DMS79 (cell line): ENCODE results near the gene ABCC1.

Source experiments
- DNase-seq: peaks from one replicate; lab custom pipeline; 2025; lab: John Stamatoyannopoulos, UW

ABCC1 gene

DNA sequence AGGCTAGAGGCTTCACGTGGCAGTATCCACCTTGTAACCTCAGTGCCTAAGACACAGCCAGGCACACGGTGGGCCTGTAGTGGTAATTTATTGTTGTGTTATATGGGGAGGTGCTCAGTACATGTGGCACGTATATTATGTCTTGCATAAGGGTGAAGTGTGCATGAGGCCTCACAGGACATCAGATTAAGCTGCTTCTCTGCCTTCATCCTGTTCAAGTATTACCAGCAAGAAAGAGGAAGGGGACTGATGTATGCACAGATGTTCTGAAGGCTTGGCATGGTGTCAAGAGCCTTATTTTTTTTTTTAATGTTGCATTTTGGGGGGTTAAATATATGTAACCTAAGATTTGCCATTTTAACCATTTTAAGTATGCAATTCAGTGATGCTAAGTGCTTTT lies 71.6 kb downstream of the ABCC1 start:
- DNase-seq: no peak

DNA sequence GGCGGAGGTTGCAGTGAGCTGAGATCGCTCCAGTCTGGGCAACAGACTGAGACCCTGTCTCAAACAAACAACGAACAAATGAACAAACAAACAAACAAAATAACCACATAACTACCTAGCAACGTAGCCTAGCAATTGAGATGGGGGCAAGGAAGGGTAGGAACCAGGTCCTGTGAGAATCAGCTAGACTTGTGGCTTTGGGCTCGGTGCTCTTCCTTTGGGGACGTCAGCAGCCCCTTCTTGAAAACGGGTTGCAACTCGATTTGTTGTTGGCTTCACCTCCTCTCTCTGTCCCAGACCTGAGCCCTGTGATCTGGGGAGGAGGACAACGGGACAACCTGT lies 72.2 kb downstream of the ABCC1 start:
- DNase-seq: no peak

DNA sequence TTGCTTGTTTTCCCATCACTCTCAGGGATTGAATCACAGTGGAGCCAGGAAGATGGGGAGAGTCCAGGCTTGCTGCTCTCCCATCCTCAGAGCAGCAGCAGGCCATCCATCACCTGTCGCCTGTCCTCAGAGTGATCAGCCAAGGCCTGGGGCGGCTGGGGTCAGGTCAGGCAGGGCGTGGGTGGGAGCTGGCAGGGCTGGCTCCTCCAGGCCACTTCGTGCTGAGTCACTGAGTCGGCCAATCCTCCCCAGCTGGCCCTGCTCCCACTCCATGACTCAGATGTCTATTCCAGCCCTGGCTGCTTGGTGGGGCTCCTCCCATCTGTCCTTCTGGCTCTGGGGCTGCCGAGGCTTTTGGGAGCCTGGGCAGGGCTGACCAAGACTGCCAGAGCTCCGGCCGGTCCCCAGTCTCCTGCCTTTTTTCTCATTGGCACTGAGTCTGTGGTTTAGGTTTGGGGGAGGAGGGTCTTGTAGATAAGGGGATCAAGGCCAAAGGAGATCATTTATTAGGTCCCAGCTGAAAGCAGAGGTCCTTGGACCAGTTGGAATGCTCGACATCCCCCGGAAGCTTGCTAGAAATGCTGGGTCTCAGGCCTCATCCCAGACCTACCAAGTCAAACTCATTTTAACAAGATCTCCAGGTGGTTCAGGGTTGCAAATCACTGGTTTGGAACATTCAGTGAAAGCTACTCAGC lies 72.7 kb downstream of the ABCC1 start:
- DNase-seq: no peak

DNA sequence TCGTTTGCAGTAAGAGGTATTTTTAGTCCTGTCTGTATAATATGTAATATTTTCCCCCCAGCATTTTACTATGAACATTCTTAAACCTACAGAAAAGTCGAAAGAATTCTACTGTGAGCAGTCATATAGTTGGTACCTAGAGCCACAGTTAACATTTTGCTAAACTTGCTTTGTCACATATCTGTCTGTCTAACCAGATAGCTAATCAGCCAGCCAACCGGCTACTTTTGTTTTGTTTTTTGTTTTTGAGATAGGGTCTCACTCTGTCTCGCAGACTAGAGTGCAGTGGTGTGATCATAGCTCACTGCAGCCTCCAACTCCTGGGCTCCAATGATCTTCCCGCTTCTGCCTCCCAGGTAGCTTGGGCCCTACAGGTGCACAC lies 73.3 kb downstream of the ABCC1 start:
- no peak for DNase-seq

DNA sequence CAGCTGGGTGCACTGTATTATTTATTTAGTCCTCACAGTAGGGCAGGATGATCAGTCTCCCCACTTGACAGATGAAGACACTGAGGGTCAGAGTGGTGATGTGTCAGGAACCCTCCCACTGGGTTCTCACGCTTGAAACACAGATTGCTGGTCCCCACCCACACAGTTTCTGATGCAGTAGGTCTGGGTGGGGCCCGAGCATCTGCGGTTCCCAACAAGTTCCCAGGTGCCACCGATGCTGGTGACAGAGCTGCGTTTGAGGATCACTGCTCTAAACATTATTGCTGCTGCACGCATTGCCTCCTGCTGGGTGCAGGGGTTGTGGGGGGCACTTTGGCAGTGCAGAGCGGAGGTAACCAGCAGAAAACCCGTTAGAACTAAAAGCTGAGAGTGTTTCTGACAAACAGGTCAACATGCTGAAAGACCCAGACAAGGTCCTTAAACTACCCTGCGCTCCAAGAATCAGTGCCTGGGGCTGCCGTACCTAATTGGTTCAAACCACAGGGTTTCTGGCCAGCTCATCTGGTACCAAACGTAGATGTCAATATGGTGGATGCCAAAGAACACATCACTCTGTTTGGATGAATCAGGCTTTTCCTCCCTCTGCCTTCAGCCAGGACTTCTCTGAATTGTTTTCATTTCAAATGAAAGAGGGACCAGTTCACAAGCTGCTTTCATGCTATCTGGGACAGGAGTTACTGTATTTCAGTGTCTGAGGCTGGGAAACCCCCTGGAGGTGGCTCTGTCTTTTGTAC lies 76.0 kb downstream of the ABCC1 start:
- DNase-seq: no peak

DNA sequence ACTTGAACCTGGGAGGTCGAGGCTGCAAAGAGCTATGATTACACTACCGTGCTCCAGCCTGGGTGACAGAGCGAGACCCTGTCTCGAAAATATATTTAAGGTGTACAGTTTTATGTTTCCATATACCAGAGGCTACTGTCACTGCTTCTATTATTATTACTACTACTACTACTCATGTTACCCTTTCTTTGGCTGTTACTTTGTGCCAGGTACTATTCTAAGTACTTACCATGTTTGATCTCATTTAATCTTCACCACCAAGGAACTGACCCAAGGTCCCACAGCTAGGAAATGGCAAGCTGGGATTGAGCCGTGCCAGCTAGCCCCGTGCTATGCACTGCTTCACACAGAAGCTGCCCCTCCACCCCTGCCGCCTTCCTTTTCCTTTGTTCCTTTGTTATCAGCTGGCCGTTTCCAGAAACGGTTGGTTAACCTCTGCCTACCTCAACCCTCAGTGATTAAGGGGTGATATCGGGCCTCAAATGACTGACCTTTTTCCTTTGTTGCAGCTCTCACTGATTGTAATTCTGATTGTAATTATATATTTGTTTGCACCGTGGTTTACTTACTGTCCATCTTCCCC lies 78.4 kb downstream of the ABCC1 start:
- no peak for DNase-seq

DNA sequence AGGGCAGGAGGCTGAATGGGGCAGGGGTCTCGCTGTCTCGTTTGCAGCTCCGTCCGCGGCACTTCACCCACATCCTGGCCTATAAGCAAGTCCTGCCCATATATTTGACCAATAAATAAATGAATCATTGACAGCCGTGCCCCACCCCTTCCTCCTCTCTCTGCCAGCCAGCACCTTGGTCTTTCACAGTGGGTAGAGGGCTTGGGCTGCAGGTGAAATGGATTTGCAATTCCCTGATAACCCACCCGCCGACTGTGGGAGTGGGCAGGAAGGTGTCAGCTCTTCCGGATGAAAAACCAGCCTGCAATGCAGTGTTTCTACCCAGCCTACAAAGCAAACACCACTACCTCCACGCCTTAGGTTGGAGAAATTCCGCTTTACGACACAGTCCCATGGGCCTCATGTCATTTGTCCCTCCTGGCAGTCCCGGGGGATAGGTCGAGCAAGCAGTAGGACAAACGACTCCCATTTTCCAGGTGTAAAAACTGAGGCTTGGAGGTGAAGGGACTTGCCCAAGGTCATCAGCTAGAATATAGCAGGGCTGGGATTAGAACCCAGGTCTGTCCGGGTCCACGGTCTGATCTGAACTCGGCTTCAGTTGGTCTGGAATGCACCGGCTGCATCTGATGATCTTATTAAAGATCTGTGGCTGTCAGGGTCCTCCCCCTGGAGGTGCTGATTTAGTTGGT lies 79.0 kb downstream of the ABCC1 start:
- DNase-seq: no peak

DNA sequence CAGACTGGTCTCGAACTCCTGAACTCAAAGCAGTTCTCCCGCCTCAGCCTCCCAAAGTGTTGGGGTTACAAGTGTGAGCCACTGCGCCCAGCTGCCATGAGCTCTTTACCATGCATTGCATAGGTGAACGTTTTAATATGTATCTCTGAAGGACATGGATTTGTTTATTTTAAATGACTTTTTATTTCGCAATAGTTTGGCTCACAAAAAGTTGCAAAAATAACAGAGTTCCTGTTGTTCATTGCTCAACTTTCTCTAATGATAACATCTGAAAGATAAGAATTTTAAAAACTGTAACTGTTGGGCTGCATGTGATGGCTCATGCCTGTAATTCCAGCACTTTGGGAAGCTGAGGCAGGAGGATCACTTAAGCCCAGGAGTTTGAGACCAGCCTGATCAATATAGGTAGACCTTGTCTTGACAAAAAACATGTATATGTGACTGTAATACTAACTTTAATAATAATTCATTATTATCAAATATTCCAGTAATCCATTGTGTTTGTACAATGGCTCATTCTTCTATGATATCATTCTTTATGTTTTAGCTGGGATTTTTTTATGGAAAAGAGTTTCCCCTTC lies 80.1 kb downstream of the ABCC1 start:
- DNase-seq: no peak

DNA sequence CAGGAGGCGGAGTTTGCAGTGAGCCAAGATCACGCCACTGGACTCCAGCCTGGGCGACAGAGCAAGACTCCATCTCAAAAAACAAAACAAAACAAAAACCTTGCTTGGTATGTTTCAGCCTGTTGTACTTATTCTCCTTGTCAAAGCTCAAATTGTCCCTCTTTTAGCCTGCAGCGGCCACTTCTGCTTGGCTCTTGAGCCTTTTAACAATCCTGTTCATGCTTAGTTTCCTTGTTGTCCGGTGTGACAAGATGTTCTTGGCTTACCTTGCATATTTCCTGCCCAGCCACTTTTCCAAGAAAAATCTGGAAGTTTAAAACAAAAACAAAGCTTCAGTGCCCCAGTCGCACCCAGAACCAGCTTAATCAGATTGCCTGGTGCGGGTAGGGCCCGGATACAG lies 81.0 kb downstream of the ABCC1 start:
- DNase-seq: no peak

DNA sequence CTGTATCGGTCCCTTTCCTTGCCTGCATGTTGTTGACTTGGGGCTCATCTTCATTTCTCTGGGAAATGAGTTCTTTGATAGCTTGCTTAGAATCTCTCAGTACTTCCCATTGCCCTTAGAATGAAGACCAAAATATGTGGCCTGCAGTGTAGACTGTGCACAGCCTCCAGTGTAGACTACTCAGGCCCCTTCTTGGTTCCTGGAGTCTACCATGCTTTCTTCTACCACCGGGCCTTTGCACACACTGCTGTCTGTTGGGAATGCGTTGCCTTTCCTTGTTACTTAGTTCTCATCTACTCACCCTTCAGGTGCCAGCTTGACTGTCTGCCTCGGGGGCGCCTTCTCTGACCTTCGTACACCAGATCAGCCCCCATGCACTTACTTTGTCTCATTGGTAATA lies 82.0 kb downstream of the ABCC1 start:
- DNase-seq: no peak

DNA sequence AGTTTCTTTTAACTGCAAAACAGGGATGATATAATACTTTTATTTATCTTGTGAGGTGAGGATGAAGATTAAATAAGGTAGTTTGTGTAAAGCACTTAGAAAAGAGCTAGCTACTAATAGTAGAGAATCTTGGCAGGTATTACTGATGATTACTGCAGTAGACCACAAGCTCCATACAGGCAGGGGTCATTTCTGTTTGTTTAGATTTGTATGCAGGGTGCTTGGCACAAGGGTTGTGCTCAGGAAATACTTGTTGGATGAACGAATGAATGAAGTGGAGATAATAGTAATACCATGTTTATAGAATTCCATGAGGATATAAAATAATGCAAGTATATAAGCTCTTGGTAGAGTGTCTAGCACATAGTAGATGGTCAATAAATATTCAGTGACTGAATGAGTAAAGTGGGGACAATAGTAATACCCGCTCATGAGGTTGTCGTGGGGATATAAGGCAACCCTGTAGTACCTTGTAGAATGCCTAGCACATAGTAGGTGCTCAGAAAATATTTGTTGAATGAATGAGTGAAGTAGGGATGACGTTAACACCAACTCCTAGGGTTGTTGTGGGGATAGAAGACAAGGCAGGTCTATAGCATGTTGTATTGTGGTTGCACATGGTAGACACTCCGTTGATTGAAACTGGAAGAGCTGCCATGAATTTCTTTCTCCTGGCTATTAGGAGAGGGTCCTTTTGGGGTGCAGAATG lies 83.0 kb downstream of the ABCC1 start:
- no peak for DNase-seq

DNA sequence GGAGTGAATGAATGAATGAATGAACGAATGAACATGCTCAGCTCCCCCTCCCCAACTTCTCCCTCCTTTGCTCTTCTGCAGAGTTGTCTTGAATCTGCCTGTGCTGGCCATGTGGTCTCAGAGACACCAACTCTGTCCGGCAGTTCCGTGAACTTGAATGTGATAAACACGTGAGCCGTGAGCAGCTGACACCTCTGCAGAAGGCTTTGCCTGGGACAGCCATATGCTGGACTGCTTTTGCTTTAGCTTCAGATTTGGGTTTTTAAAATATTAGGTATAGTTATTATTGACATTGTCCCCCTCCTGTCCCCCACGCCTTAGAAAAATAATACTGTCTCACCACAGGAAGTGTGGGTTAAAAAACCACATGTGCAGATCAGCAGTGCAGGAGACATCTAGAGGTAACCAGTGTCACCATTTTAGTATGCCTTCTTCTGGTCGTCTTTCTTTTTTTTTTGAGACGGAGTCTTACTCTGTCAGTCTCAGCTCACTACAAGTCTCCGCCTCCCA lies 83.8 kb downstream of the ABCC1 start:
- no peak for DNase-seq

DNA sequence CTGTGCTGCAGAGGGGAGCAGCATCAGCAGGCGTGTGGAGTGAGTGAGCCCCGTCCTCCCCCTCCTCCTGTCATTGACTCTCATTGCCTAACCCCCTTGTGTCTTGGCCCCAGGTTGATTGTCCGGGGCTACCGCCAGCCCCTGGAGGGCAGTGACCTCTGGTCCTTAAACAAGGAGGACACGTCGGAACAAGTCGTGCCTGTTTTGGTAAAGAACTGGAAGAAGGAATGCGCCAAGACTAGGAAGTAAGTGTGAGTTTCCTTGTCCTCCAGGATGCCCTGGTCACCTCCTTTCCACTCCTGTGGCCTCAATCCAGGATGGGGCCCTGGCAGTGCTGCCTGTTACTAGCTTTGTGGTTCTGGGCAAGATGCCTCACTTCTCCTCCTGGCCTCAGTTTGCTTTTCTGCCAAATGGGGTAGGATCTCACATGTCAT lies 87.0 kb downstream of the ABCC1 start:
- DNase-seq: no peak

DNA sequence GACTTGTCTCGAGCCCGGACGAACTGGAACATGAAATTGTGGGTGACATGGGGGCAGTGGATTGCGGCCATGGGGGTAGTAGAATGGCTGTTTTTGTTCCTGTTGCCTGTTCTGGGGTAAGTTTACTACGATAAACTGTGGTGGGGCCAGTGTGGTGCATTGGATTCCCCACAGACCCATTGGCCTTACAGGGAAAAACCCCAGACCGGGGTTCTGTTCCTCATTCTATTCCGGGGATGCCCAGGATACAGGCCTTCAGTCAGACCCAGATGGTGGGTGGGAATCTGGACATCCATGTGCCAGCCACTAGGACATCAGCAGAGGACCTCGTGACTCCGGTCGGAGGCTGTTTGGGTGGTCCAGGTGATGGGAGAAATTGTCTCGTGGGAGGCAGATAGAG lies 88.1 kb downstream of the ABCC1 start:
- DNase-seq: no peak

DNA sequence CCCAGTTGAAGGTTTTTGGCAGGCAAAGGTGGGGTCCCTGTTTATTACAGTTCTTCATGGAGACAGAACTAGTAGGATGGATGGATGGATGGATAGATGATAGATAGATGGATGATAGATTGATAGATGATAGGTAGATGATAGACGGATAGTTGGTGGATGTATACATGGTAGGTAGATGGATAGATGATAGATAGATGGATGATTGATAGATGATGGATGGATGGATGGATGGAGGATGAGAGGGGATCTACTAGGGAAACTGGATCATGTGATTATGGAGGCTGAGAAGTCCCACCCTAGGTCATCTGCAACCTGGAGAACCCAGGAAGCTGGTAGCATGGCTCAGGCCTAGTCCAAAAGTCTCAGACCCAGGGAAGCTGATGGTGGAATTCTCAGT lies 88.6 kb downstream of the ABCC1 start:
- DNase-seq: no peak

DNA sequence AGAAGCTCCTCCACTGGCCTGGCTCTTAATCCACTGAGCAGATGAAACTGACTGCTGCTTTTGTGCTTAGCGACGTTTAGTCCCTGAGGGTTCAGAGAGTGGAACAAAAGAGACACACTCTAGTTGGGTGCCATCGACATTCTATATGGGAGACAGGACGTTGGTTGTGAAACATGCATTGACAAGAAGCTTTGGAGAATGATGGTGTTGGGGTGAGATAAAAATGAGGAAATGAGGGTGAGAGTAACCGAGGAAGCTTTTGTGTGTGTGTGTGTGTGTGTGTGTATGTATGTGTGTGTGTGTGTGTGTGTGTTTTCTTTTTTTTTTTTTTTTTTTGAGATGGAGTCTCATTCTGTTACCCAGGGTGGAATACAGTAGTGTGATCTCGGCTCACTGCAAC lies 89.5 kb downstream of the ABCC1 start:
- DNase-seq: no peak

DNA sequence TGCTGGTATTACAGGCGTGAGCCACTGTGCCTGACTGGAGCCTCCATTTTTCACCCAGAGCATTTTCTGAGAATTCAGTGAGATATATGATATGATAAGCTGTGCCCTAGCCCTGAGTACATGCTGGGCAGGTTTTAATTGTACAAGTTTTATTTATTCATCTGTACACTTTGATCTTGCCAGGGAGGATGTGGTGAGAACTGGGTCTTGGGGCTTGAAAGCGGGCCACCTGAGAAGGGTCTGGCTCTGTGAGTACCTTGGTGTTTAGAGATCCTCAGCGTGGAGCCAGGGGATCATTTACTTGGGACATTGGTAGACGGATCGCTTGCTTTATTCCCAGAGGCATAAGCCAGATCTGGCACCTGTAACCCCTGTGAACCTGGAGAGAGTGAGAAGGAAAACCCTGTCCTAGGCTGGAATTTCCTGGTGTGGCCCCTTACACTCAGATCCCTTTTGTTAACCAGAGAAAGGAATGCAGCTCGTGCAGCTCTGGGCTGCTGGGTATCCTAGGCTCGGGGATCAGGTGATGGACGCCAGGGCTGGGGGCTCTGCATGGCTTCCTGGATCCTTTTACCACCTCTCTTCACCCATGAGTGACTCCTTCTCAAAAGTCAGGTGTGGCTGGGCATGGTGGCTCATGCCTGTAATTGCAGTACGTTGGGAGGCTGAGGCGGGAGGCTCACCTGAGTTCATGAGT lies 91.9 kb downstream of the ABCC1 start:
- DNase-seq: no peak

DNA sequence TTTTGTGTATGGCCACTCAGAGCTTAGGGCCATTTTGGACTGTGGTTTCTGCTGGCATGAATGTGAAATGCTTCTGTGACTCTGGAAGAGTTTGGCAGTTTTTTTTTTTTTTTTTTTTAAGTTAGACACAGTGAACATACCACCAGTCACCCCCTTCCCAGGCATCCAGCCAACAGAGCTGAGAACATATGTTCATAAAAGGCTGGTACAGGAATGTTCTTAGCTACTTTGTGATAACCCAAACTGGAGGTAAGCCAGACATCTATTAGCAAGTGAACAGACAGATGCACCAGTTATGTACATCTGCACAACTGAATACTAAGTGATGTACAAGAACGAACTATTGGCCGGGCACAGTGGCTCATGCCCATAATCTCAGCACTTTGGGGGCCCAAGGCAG lies 92.7 kb downstream of the ABCC1 start:
- no peak for DNase-seq

DNA sequence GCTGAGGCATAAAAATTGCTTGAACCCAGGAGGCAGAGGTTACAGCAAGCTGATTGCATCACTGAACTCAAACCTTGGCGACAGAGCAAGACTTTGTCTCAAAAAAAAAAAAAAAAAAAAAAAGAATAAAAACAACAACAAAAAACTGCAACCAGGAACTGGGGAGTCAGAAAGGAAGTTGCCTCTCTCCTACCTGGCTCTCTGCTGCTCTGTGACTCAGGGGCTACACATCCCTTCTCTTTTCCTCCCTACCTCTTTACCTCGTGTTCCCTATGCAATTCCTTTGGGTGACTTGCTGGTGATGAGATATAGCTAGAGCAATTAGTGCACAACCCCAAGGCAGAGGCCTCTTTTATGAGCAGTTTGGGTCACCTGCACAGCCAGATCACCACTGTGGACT lies 95.9 kb downstream of the ABCC1 start:
- DNase-seq: no peak

DNA sequence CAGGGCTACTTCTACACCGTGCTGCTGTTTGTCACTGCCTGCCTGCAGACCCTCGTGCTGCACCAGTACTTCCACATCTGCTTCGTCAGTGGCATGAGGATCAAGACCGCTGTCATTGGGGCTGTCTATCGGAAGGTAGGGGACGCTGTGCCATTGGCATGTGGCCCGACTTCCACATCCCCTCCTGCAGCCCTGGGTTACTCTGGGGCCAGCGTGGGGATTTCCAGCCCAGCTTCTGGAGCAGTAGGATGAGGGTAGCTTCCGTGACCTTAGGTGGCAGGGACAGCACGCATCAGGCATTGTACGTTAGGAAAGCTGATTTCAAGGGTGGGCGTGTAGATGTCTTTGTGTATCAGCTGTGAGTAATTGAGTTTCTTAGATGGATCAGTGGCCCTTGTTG lies 96.5 kb downstream of the ABCC1 start:
- no peak for DNase-seq

DNA sequence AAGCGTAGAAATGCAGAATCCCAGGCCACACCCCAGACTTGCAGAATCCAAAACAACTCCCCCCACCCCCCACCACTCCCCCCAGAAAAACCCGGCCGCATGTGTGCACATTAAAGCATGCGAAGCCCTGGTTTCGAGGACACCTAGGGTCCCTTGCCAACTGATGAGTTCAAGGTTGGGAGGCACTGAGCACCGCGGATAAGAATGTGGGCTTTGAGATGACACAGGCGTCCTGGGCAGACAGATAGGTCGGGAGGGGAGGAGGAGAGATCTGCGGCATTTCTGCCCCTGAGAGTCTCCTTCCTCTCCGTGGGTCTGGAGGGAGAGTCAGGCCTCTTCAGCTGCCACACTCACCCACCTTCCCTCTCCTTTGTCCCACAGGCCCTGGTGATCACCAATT lies 98.3 kb downstream of the ABCC1 start:
- no peak for DNase-seq
